ENCODE measurements around the gene CYRIA.

CYRIA gene

DNA sequence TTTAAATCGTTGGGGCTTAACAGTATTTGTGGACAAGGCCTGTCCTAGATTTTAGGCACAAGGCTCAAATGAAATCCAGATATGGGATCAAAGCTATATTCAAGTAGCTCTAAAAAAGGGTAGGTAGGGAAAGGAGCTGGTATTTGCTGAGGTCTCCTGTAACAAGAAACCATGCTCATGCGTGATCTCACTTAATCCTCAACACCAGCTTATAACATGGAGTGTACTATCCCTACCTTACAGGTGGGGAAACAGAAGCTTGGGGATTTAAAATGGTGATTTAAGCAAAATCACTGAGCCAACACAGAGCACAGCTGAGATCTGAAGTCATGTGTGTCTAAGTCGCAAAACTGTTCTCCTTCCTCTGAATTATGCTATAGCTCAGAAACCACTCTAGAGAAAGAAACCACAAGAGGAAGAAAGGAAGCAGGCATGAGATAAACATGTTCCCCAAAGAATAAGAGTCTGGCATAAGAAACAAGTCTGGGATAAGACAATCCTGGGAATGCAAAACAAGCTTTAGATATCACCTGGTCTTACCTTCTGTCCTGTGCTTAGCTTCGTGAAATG is 43.1 kb downstream of the CYRIA start:
- TF ChIP-seq CTCF (IDR thresholded peaks at IDR 0.05), result no peak
- Histone ChIP-seq H2AFZ (no peak overlapping the region), H3K4me1 (no peaks in the 10 kb centered on the region), H3K9me3 (ENCODE audit: control insufficient read depth, low read length) (no peaks in the 10 kb centered on the region), H3K4me3 (ENCODE audit: low read depth, low read length) (no peak overlapping the region), H3K79me2 (no peaks in the 10 kb centered on the region), H3K4me2 (ENCODE audit: low read length) (no peak overlapping the region), H3K27ac (no peak overlapping the region), H3K9ac (no peak overlapping the region), H3K36me3 (ENCODE audit: control insufficient read depth, insufficient read depth, low read length) (no peaks in the 10 kb centered on the region), H3K27me3 (ENCODE audit: control insufficient read depth, insufficient read depth, low read length) (no peaks in the 10 kb centered on the region)

DNA sequence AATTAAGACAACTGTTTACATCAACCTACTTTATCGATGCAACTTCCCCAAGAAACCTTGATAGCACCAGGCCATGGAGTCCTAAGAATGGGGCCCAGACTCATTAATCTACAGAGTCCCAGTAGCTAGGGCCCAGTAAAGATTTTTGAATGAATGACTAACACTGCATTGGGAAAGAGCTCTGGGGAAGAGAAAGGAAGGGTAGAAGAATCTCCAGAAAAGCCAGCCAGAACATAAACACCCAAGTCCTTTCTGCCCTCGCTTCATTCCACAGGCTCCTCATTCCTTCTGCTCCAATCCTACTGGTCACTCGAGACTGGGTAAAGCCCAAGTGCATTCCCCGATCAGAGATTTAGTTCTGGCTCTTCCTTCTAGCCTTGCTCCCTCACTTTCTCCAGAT is 44.3 kb downstream of the CYRIA start:
- H3K9me3 ChIP-seq (ENCODE audit: control insufficient read depth, low read length), result no peaks in the 10 kb centered on the region
- no peaks in the 10 kb centered on the region for H3K36me3 ChIP-seq (ENCODE audit: control insufficient read depth, insufficient read depth, low read length)
- no peak overlapping the region for H3K4me2 ChIP-seq (ENCODE audit: low read length)
- H3K79me2 ChIP-seq, result no peaks in the 10 kb centered on the region
- no peak overlapping the region for H3K4me3 ChIP-seq (ENCODE audit: low read depth, low read length)
- no peak overlapping the region for H3K9ac ChIP-seq
- H3K27ac ChIP-seq, result no peak overlapping the region
- no peak for TF ChIP-seq CTCF (IDR thresholded peaks at IDR 0.05)
- no peaks in the 10 kb centered on the region for H3K27me3 ChIP-seq (ENCODE audit: control insufficient read depth, insufficient read depth, low read length)
- no peaks in the 10 kb centered on the region for H3K4me1 ChIP-seq
- no peak overlapping the region for H2AFZ ChIP-seq

- Histone ChIP-seq H3K27me3 (ENCODE audit: control insufficient read depth, insufficient read depth, low read length) (no peaks in the 10 kb centered on the region), H3K9ac (no peak overlapping the region), H3K9me3 (ENCODE audit: control insufficient read depth, low read length) (no peaks in the 10 kb centered on the region), H3K79me2 (no peaks in the 10 kb centered on the region), H3K36me3 (ENCODE audit: control insufficient read depth, insufficient read depth, low read length) (no peaks in the 10 kb centered on the region), H2AFZ (no peak overlapping the region), H3K4me1 (no peaks in the 10 kb centered on the region), H3K4me2 (ENCODE audit: low read length) (no peak overlapping the region), H3K4me3 (ENCODE audit: low read depth, low read length) (no peak overlapping the region), H3K27ac (no peak overlapping the region)
- TF ChIP-seq CTCF (IDR thresholded peaks at IDR 0.05), result no peak
Measured at GRCh38 chr2:16620590-16620989, 45.0 kb downstream of the CYRIA start.

- no peaks in the 10 kb centered on the region for H3K36me3 ChIP-seq (ENCODE audit: control insufficient read depth, insufficient read depth, low read length)
- no peaks in the 10 kb centered on the region for H3K9me3 ChIP-seq (ENCODE audit: control insufficient read depth, low read length)
- no peak overlapping the region for H3K27ac ChIP-seq
- no peak overlapping the region for H3K4me2 ChIP-seq (ENCODE audit: low read length)
- no peak overlapping the region for H3K4me3 ChIP-seq (ENCODE audit: low read depth, low read length)
- H3K79me2 ChIP-seq, result no peaks in the 10 kb centered on the region
- H3K27me3 ChIP-seq (ENCODE audit: control insufficient read depth, insufficient read depth, low read length), result no peaks in the 10 kb centered on the region
- H2AFZ ChIP-seq, result no peak overlapping the region
- H3K4me1 ChIP-seq, result no peaks in the 10 kb centered on the region
- no peak for TF ChIP-seq CTCF (IDR thresholded peaks at IDR 0.05)
- no peak overlapping the region for H3K9ac ChIP-seq
Measured at GRCh38 chr2:16619576-16620245, 45.9 kb downstream of the CYRIA start.

All from parathyroid adenoma (tissue), 2 donors.